GM12891 (cell line): ENCODE measurements around the gene WAPL.
A peak's percentile ranks its signal among the peaks of the same experiment; 100 is the strongest.

Experiments
- DNase-seq: peaks from one replicate; pipeline ENCODE4 v3.0.0; 2011; ENCODE audit warnings: low spot score; ENCODE audit not compliant: insufficient read length
- FAIRE-seq: peaks from 2 replicates; lab custom pipeline; 2011; peaks lifted over from hg19 to GRCh38; lab: Jason Lieb, UNC
- PAX5 ChIP-seq: IDR thresholded peaks from 2 replicates; pipeline ENCODE4 v1.6.1; 2011; ENCODE audit warnings: low read length, moderate library complexity, mild to moderate bottlenecking; ENCODE audit not compliant: insufficient read depth, severe bottlenecking
- POLR2A ChIP-seq: IDR thresholded peaks from 2 replicates; pipeline ENCODE4 v1.6.1; 2011; ENCODE audit warnings: low read depth, low read length, control low read depth
- POLR2AphosphoS5 ChIP-seq: IDR thresholded peaks from 2 replicates; pipeline ENCODE4 v1.6.1; 2011; ENCODE audit warnings: low read depth, low read length, control low read depth
- POU2F2 ChIP-seq: IDR thresholded peaks from 2 replicates; pipeline ENCODE4 v1.6.1; 2011; ENCODE audit warnings: low read depth, mild to moderate bottlenecking, control low read depth, low read length, moderate library complexity
- SPI1 ChIP-seq: IDR thresholded peaks from 2 replicates; pipeline ENCODE4 v1.6.1; 2011; ENCODE audit warnings: low read depth, low read length, control low read depth
- TAF1 ChIP-seq: IDR thresholded peaks from 2 replicates; pipeline ENCODE4 v1.6.1; 2011; ENCODE audit warnings: low read depth, low read length, control low read depth

WAPL gene

GRCh38 chr10:86446440-86446839, 75.2 kb downstream of the WAPL start:
- no peak for FAIRE-seq
- no peak for TF ChIP-seq PAX5
- TF ChIP-seq TAF1 = no peak
- TF ChIP-seq POLR2AphosphoS5 = no peak
- no peak for TF ChIP-seq POU2F2
- no peak for TF ChIP-seq SPI1
- no peak for TF ChIP-seq POLR2A
- no peak for DNase-seq

- TF ChIP-seq POLR2A (no peak), TAF1 (no peak), POU2F2 (no peak)
- FAIRE-seq = no peak
- no peak for DNase-seq
Measured at GRCh38 chr10:86443936-86444335, 77.7 kb downstream of the WAPL start.

GRCh38 chr10:86443069-86443468, 78.5 kb downstream of the WAPL start:
- DNase-seq (no peak), FAIRE-seq (no peak)
- no peak for TF ChIP-seq POU2F2
- no peak for TF ChIP-seq POLR2A
- TF ChIP-seq POLR2AphosphoS5 = no peak
- TF ChIP-seq TAF1 = no peak
- no peak for TF ChIP-seq SPI1
- no peak for TF ChIP-seq PAX5

- TF ChIP-seq PAX5 (no peak), TAF1 (no peak), POU2F2 (no peak), POLR2A (no peak), POLR2AphosphoS5 (no peak), SPI1 (no peak)
- FAIRE-seq (peak; percentile 16), DNase-seq (no peak)
Measured at GRCh38 chr10:86440874-86441843, 80.4 kb downstream of the WAPL start.

- DNase-seq (no peak), FAIRE-seq (no peak)
- no peak for TF ChIP-seq POLR2AphosphoS5
- TF ChIP-seq POLR2A = no peak
- TF ChIP-seq TAF1 = no peak
- TF ChIP-seq POU2F2 = no peak
- no peak for TF ChIP-seq PAX5
- no peak for TF ChIP-seq SPI1
Measured at GRCh38 chr10:86439544-86439943, 82.0 kb downstream of the WAPL start.

DNA sequence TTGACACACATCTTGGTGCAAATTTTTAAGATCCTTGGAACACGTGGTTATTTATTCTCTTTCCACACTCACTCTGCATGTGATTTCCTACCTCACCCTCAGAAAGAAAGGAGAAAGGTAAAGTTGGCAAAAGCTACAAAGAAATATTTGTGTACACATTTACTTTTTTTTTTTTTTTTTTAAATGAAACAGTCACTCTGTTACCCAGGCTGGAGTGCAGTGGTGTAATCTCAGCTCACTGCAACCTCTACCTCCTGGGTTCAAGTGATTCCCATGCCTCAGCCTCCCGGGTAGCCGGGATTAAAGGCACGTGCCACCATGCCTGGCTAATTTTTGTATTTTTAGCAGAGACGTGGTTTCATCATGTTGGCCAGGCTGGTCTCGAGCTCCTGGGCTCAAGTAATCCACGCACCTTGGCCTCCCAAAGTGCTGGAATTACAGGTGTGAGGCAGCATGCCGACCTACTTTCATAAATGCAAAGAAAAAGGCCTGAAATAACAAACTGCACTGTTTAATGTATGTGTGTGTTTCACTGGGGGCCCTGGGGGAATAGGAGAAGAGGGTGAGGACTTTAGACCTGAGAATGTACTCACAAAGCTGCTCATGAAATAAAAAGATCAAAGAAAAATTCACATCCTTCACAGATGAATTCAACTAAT, 83.4 kb downstream of the WAPL start:
- FAIRE-seq (no peak), DNase-seq (no peak)
- no peak for TF ChIP-seq TAF1
- no peak for TF ChIP-seq POLR2AphosphoS5
- TF ChIP-seq SPI1 = no peak
- TF ChIP-seq POU2F2 = no peak

DNA sequence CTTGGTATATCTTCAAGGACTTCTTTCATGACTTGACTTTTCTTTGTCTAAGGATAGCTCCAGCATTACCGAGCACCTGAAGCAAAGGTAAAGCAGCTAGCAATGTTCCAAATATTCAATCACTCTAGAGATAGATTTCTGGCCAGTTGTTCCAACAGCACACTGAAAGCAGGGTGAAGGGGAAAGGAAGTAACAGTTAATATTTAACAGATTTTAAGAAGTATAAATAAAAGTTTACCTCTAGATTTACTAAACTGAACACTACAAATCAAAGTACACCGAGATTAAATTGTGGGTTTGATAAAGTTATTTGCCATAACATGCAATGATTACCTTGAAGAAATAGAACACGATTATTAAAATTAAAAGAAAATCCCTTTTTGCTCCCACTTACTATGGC, 84.1 kb downstream of the WAPL start:
- no peak for FAIRE-seq
- TF ChIP-seq PAX5 = no peak
- TF ChIP-seq POLR2AphosphoS5 = no peak
- TF ChIP-seq POLR2A = no peak
- no peak for TF ChIP-seq POU2F2
- no peak for TF ChIP-seq TAF1
- no peak for TF ChIP-seq SPI1
- DNase-seq = no peak

DNA sequence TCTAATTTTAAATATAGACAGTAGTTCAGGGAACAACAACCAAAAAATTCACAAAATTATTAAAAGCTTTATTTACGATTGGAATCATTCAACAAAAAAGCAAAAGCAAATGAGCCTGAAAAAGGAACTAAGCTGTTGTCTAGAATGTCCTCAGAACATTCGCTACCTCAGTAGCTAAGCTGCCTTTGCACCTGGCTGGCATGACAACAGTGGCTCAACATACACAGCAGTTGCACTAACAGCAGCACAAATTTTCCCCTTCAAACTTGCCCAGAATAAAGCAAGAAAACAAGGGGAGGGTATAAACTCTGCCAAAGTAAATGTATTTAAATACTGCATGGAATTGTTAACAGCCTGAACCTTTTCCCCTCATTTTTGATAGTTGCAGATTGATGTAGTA, 84.6 kb downstream of the WAPL start:
- FAIRE-seq = no peak
- no peak for DNase-seq
- TF ChIP-seq POLR2A (no peak), SPI1 (no peak), TAF1 (no peak), PAX5 (no peak), POLR2AphosphoS5 (no peak), POU2F2 (no peak)

- no peak for DNase-seq
- TF ChIP-seq SPI1 = no peak
- no peak for TF ChIP-seq POU2F2
- TF ChIP-seq POLR2A = no peak
- TF ChIP-seq TAF1 = no peak
- TF ChIP-seq PAX5 = no peak
- TF ChIP-seq POLR2AphosphoS5 = no peak
- FAIRE-seq = peak; percentile 23
Measured at GRCh38 chr10:86434656-86435055, 86.9 kb downstream of the WAPL start.
